ENCODE results near the gene RNF213.

Gene RNF213

GRCh38 chr17:80437532-80437931 lies 176.9 kb downstream of the RNF213 start:
- no peak overlapping the region for H3K23ac ChIP-seq (ENCODE audit: low read length)
- WGBS (ENCODE audit: extremely low coverage, insufficient coverage, insufficient read length), result no CpG with 5 or more reads among the region's 10 CpGs
- DNase-seq, result no peak
- H2AFZ ChIP-seq (ENCODE audit: insufficient read depth, low read length, poor library complexity), result no peak overlapping the region
- no peaks in the 10 kb centered on the region for H3K9me3 ChIP-seq (ENCODE audit: insufficient read depth, low read depth, low read length)
- H2BK120ac ChIP-seq (ENCODE audit: insufficient read depth, low read length, poor library complexity), result no peak overlapping the region
- H2AK5ac ChIP-seq (ENCODE audit: low read length), result no peak overlapping the region
- H3K27ac ChIP-seq (ENCODE audit: low read depth, low read length), result no peak overlapping the region
- H3K27me3 ChIP-seq (ENCODE audit: insufficient read depth, low read length), result no peaks in the 10 kb centered on the region
- no peak overlapping the region for H3K4ac ChIP-seq (ENCODE audit: low read depth, low read length)
- H3K4me1 ChIP-seq (ENCODE audit: control insufficient read depth in 1 of 2, insufficient read depth in 2 of 2, low read length in 2 of 2), result no peaks in the 10 kb centered on the region
- H3K4me3 ChIP-seq (ENCODE audit: low read depth, low read length), result no peak overlapping the region
- H2BK5ac ChIP-seq (ENCODE audit: low read depth, low read length, poor library complexity), result no peak overlapping the region
- no peaks in the 10 kb centered on the region for H3K79me1 ChIP-seq (ENCODE audit: low read length)
- no peak overlapping the region for H2BK12ac ChIP-seq (ENCODE audit: low read length)
- no peak overlapping the region for H4K12ac ChIP-seq (ENCODE audit: low read depth, low read length)
- H3K79me2 ChIP-seq (ENCODE audit: control insufficient read depth, insufficient read depth, low read length, poor library complexity), result no peaks in the 10 kb centered on the region
- H3K18ac ChIP-seq (ENCODE audit: low read length), result no peak overlapping the region
- H4K8ac ChIP-seq (ENCODE audit: low read depth, low read length), result no peak overlapping the region
- no peak overlapping the region for H3K9ac ChIP-seq (ENCODE audit: low read length)
- H3K14ac ChIP-seq (ENCODE audit: low read length), result no peak overlapping the region
- H3K36me3 ChIP-seq (ENCODE audit: control insufficient read depth in 1 of 2, insufficient read depth in 2 of 2, low read length in 2 of 2), result no peaks in the 10 kb centered on the region
- no peak overlapping the region for H3K4me2 ChIP-seq (ENCODE audit: low read length)
- no peak overlapping the region for H4K91ac ChIP-seq (ENCODE audit: low read depth, low read length)

GRCh38 chr17:80438806-80439205 lies 178.2 kb downstream of the RNF213 start:
- WGBS (ENCODE audit: extremely low coverage, insufficient coverage, insufficient read length), result no CpG with 5 or more reads among the region's 5 CpGs
- Histone ChIP-seq H3K27ac (ENCODE audit: low read depth, low read length) (no peak overlapping the region), H3K4me1 (ENCODE audit: control insufficient read depth in 1 of 2, insufficient read depth in 2 of 2, low read length in 2 of 2) (no peaks in the 10 kb centered on the region), H3K18ac (ENCODE audit: low read length) (no peak overlapping the region), H3K9me3 (ENCODE audit: insufficient read depth, low read depth, low read length) (no peaks in the 10 kb centered on the region), H3K4me2 (ENCODE audit: low read length) (no peak overlapping the region), H4K8ac (ENCODE audit: low read depth, low read length) (no peak overlapping the region), H3K79me2 (ENCODE audit: control insufficient read depth, insufficient read depth, low read length, poor library complexity) (no peaks in the 10 kb centered on the region), H3K14ac (ENCODE audit: low read length) (no peak overlapping the region), H3K4ac (ENCODE audit: low read depth, low read length) (no peak overlapping the region), H4K12ac (ENCODE audit: low read depth, low read length) (no peak overlapping the region), H2AK5ac (ENCODE audit: low read length) (no peak overlapping the region), H3K9ac (ENCODE audit: low read length) (no peak overlapping the region), H2AFZ (ENCODE audit: insufficient read depth, low read length, poor library complexity) (no peak overlapping the region), H3K4me3 (ENCODE audit: low read depth, low read length) (no peak overlapping the region), H4K91ac (ENCODE audit: low read depth, low read length) (no peak overlapping the region), H2BK5ac (ENCODE audit: low read depth, low read length, poor library complexity) (no peak overlapping the region), H3K27me3 (ENCODE audit: insufficient read depth, low read length) (no peaks in the 10 kb centered on the region), H3K36me3 (ENCODE audit: control insufficient read depth in 1 of 2, insufficient read depth in 2 of 2, low read length in 2 of 2) (no peaks in the 10 kb centered on the region), H3K23ac (ENCODE audit: low read length) (no peak overlapping the region), H2BK12ac (ENCODE audit: low read length) (no peak overlapping the region), H3K79me1 (ENCODE audit: low read length) (no peaks in the 10 kb centered on the region), H2BK120ac (ENCODE audit: insufficient read depth, low read length, poor library complexity) (no peak overlapping the region)
- no peak for DNase-seq

DNA sequence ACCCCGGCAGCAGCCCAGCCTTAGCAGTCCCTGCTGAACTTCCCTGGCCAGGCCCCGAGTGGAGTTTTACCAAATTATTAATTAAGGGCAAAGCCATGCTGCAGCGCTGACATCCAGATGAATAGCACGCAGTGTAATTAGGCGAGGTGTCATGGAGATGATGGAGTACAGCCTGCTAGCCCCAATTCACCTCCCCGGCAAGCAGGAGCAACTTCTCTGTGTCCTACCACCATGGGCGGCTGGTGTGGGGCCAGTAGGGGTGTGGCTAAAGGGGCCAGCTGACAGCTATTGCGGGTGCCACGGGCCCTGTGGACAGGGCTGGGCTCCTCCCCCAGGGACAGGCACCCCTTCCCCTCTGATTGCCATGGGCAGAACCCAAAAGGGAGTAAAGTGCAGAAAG lies 178.8 kb downstream of the RNF213 start:
- no CpG with 5 or more reads among the region's 9 CpGs for WGBS (ENCODE audit: extremely low coverage, insufficient coverage, insufficient read length)
- Histone ChIP-seq H3K4me2 (ENCODE audit: low read length) (no peak overlapping the region), H4K12ac (ENCODE audit: low read depth, low read length) (no peak overlapping the region), H3K27me3 (ENCODE audit: insufficient read depth, low read length) (no peaks in the 10 kb centered on the region), H3K23ac (ENCODE audit: low read length) (no peak overlapping the region), H3K18ac (ENCODE audit: low read length) (no peak overlapping the region), H3K9me3 (ENCODE audit: insufficient read depth, low read depth, low read length) (no peaks in the 10 kb centered on the region), H4K8ac (ENCODE audit: low read depth, low read length) (no peak overlapping the region), H3K79me1 (ENCODE audit: low read length) (no peaks in the 10 kb centered on the region), H2BK12ac (ENCODE audit: low read length) (no peak overlapping the region), H3K79me2 (ENCODE audit: control insufficient read depth, insufficient read depth, low read length, poor library complexity) (no peaks in the 10 kb centered on the region), H2AK5ac (ENCODE audit: low read length) (no peak overlapping the region), H2BK5ac (ENCODE audit: low read depth, low read length, poor library complexity) (no peak overlapping the region), H3K4me3 (ENCODE audit: low read depth, low read length) (no peak overlapping the region), H3K14ac (ENCODE audit: low read length) (no peak overlapping the region), H4K91ac (ENCODE audit: low read depth, low read length) (no peak overlapping the region), H3K36me3 (ENCODE audit: control insufficient read depth in 1 of 2, insufficient read depth in 2 of 2, low read length in 2 of 2) (no peaks in the 10 kb centered on the region), H3K4me1 (ENCODE audit: control insufficient read depth in 1 of 2, insufficient read depth in 2 of 2, low read length in 2 of 2) (no peaks in the 10 kb centered on the region), H3K27ac (ENCODE audit: low read depth, low read length) (no peak overlapping the region), H3K4ac (ENCODE audit: low read depth, low read length) (no peak overlapping the region), H3K9ac (ENCODE audit: low read length) (no peak overlapping the region), H2AFZ (ENCODE audit: insufficient read depth, low read length, poor library complexity) (no peak overlapping the region), H2BK120ac (ENCODE audit: insufficient read depth, low read length, poor library complexity) (no peak overlapping the region)
- DNase-seq, result no peak

DNA sequence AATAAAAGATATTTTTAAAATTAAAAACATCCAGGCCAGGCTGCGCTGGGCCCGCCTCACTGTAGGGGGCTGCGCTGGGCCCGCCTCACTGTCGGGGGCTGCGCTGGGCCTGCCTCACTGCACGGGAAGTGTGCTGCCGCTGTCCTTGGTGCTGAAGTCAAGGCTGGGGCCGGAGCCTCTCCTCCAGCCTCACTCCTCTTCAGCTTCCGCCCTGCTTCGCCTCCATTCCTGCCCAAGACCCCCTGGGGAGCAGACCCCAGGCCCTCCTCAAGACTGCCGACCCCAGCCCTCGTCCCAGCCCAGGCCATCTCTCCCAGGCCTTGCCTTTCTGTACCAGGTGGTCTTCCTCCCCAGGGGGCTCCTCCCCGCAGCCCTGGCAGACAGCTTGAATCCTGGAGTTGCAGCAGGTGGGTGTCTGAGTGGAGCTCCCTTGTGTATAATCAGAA lies 180.5 kb downstream of the RNF213 start:
- Histone ChIP-seq H3K27me3 (ENCODE audit: insufficient read depth, low read length) (no peaks in the 10 kb centered on the region), H2BK5ac (ENCODE audit: low read depth, low read length, poor library complexity) (no peak overlapping the region), H3K23ac (ENCODE audit: low read length) (no peak overlapping the region), H4K91ac (ENCODE audit: low read depth, low read length) (no peak overlapping the region), H3K4me2 (ENCODE audit: low read length) (no peak overlapping the region), H3K36me3 (ENCODE audit: control insufficient read depth in 1 of 2, insufficient read depth in 2 of 2, low read length in 2 of 2) (no peaks in the 10 kb centered on the region), H3K4me3 (ENCODE audit: low read depth, low read length) (no peak overlapping the region), H2BK12ac (ENCODE audit: low read length) (no peak overlapping the region), H4K8ac (ENCODE audit: low read depth, low read length) (no peak overlapping the region), H2AFZ (ENCODE audit: insufficient read depth, low read length, poor library complexity) (no peak overlapping the region), H2BK120ac (ENCODE audit: insufficient read depth, low read length, poor library complexity) (no peak overlapping the region), H3K9ac (ENCODE audit: low read length) (no peak overlapping the region), H3K4me1 (ENCODE audit: control insufficient read depth in 1 of 2, insufficient read depth in 2 of 2, low read length in 2 of 2) (no peaks in the 10 kb centered on the region), H3K79me2 (ENCODE audit: control insufficient read depth, insufficient read depth, low read length, poor library complexity) (no peaks in the 10 kb centered on the region), H3K27ac (ENCODE audit: low read depth, low read length) (no peak overlapping the region), H3K18ac (ENCODE audit: low read length) (no peak overlapping the region), H3K9me3 (ENCODE audit: insufficient read depth, low read depth, low read length) (no peaks in the 10 kb centered on the region), H4K12ac (ENCODE audit: low read depth, low read length) (no peak overlapping the region), H3K14ac (ENCODE audit: low read length) (no peak overlapping the region), H2AK5ac (ENCODE audit: low read length) (no peak overlapping the region), H3K79me1 (ENCODE audit: low read length) (no peaks in the 10 kb centered on the region), H3K4ac (ENCODE audit: low read depth, low read length) (no peak overlapping the region)
- WGBS (ENCODE audit: extremely low coverage, insufficient coverage, insufficient read length), result no CpG with 5 or more reads among the region's 14 CpGs
- peak in 1 of 2 donors; percentile 69 for DNase-seq
